Measurements from ENCODE around the gene SLC33A1.

GRCh38 chr3:155852341-155852740, 1.9 kb downstream of the SLC33A1 start:
- no peak for TF ChIP-seq TAF1 (IDR thresholded peaks at IDR 0.05; ENCODE audit: borderline replicate concordance, low read depth, low read length)
- TF ChIP-seq POLR2A (IDR thresholded peaks at IDR 0.05; ENCODE audit: low read depth, low read length) = no peak
- TF ChIP-seq POLR2AphosphoS5 (IDR thresholded peaks at IDR 0.05; ENCODE audit: low read depth, low read length) = no peak

Data from GM12892 (cell line).